ENCODE measurements around the gene HFM1. TPM values are rescaled to one million over a fixed set of nuclear protein-coding genes. Genes with fewer than 3 reads are reported as not detected.

Gene HFM1
- total RNA-seq, 3 donors from 2014 or later, result 0.48 to 4.6 (median 0.73) TPM

- Histone ChIP-seq H3K27ac (no peak overlapping the region), H3K27me3 (no peaks in the 10 kb centered on the region), H3K36me3 (no peaks in the 10 kb centered on the region), H3K4me1 (no peaks in the 10 kb centered on the region), H3K4me3 (no peak overlapping the region), H3K9me3 (no peaks in the 10 kb centered on the region)
- no peak for DNase-seq (ENCODE audit: low spot score in 2 of 2)
- intact Hi-C loops (cut with DNase I; ENCODE audit: low total_unique reads), result no loop called here
- TF ChIP-seq POLR2AphosphoS5 (IDR thresholded peaks at IDR 0.05) (no peak), POLR2A (IDR thresholded peaks at IDR 0.05) (no peak)
- TF ChIP-seq, protein P1, sequence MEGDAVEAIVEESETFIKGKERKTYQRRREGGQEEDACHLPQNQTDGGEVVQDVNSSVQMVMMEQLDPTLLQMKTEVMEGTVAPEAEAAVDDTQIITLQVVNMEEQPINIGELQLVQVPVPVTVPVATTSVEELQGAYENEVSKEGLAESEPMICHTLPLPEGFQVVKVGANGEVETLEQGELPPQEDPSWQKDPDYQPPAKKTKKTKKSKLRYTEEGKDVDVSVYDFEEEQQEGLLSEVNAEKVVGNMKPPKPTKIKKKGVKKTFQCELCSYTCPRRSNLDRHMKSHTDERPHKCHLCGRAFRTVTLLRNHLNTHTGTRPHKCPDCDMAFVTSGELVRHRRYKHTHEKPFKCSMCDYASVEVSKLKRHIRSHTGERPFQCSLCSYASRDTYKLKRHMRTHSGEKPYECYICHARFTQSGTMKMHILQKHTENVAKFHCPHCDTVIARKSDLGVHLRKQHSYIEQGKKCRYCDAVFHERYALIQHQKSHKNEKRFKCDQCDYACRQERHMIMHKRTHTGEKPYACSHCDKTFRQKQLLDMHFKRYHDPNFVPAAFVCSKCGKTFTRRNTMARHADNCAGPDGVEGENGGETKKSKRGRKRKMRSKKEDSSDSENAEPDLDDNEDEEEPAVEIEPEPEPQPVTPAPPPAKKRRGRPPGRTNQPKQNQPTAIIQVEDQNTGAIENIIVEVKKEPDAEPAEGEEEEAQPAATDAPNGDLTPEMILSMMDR (IDR thresholded peaks at IDR 0.05), result no peak
Measured at GRCh38 chr1:91244737-91245136, 159.9 kb downstream of the HFM1 start.

DNA sequence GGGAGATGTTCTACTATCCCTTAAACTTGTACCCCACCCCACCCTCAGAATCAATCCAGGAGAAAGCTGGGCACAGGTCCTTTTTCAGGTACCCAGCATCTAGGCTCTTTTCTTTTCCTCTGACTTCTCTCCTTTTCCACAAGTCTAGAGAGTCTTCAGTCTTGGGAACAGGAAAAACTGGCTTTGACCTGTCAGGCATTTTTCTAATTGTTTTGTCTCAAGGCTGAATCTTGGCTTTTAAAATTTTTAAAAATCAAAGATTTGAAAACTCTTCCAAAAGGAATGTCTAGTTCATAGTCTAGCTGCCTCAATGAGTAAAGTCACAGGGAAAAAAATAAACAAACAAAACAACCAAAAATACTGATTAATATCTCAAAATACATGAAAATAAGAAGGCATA lies 161.5 kb downstream of the HFM1 start:
- intact Hi-C loops (cut with DNase I; ENCODE audit: low total_unique reads), result no loop called here
- Histone ChIP-seq H3K27me3 (no peaks in the 10 kb centered on the region), H3K9me3 (no peaks in the 10 kb centered on the region), H3K36me3 (no peaks in the 10 kb centered on the region), H3K4me3 (no peak overlapping the region), H3K27ac (no peak overlapping the region), H3K4me1 (no peaks in the 10 kb centered on the region)
- DNase-seq (ENCODE audit: low spot score in 2 of 2), result no peak
- TF ChIP-seq, protein P1 (IDR thresholded peaks at IDR 0.05), result no peak

DNA sequence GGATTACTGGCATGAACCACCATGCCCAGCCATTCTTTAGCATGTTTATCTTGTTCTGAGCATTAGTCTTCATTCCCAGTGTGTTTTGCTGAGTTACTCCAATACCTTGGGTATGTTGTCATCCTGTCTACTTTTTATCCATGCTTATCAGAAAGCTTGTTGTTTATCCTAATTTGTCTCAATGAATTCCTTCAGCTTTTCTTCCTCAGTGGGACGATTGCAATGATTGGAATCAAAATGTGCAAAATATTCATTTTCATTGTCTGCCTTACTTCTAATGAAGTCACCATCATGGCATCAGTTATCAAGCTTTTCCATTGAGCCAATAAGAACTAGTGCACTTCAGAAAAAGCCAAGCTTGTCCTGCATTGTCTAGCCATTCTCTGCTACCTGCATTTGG lies 170.5 kb downstream of the HFM1 start:
- DNase-seq (ENCODE audit: low spot score in 2 of 2), result no peak
- no peaks in the 10 kb centered on the region for H3K9me3 ChIP-seq
- H3K27me3 ChIP-seq, result no peaks in the 10 kb centered on the region
- H3K4me1 ChIP-seq, result no peaks in the 10 kb centered on the region
- intact Hi-C loops (cut with DNase I; ENCODE audit: low total_unique reads), result no loop called here
- H3K27ac ChIP-seq, result no peak overlapping the region
- no peak overlapping the region for H3K4me3 ChIP-seq
- H3K36me3 ChIP-seq, result no peaks in the 10 kb centered on the region
- TF ChIP-seq POLR2A (IDR thresholded peaks at IDR 0.05), result no peak
- TF ChIP-seq, protein P1 (IDR thresholded peaks at IDR 0.05), result no peak

GRCh38 chr1:91226741-91227140 lies 177.9 kb downstream of the HFM1 start:
- DNase-seq (ENCODE audit: low spot score in 2 of 2), result peak in 1 of 2 donors; percentile 23
- no peaks in the 10 kb centered on the region for H3K27me3 ChIP-seq
- H3K36me3 ChIP-seq, result no peaks in the 10 kb centered on the region
- TF ChIP-seq POLR2A (IDR thresholded peaks at IDR 0.05), result no peak
- TF ChIP-seq, protein P1 (IDR thresholded peaks at IDR 0.05), result peak in 1 of 3 donors; percentile 30
- TF ChIP-seq POLR2AphosphoS5 (IDR thresholded peaks at IDR 0.05), result no peak
- H3K27ac ChIP-seq, result no peak overlapping the region
- no peaks in the 10 kb centered on the region for H3K9me3 ChIP-seq
- H3K4me1 ChIP-seq, result no peaks in the 10 kb centered on the region
- intact Hi-C loops (cut with DNase I; ENCODE audit: low total_unique reads), result no loop called here
- no peak overlapping the region for H3K4me3 ChIP-seq

GRCh38 chr1:91224878-91225277 lies 179.8 kb downstream of the HFM1 start:
- intact Hi-C loops (cut with DNase I; ENCODE audit: low total_unique reads), result no loop called here
- DNase-seq (ENCODE audit: low spot score in 2 of 2), result no peak
- TF ChIP-seq POLR2AphosphoS5 (IDR thresholded peaks at IDR 0.05) (no peak), POLR2A (IDR thresholded peaks at IDR 0.05) (no peak)
- TF ChIP-seq, protein P1 (IDR thresholded peaks at IDR 0.05), result no peak
- Histone ChIP-seq H3K4me1 (no peaks in the 10 kb centered on the region), H3K36me3 (no peaks in the 10 kb centered on the region), H3K9me3 (peaks cover 0 to 6% of the 10 kb centered on the region in 2 donors), H3K27ac (no peak overlapping the region), H3K27me3 (no peaks in the 10 kb centered on the region), H3K4me3 (no peak overlapping the region)

All from breast epithelium (tissue), 4 donors.